Thyroid gland (tissue), 4 donors: Measurements from ENCODE around the gene ZDHHC11B. TPM values are rescaled to one million over a fixed set of nuclear protein-coding genes. Genes with fewer than 3 reads are reported as not detected.

Experiments used
- DNase-seq, 2 donors: peaks; one replicate each; pipeline ENCODE4 v3.0.0-alpha.2; 2019
- H3K27ac ChIP-seq, 3 donors: fragments of 200-600 bp; sonication (generic); 1 replicate in 2 of 3; 2 replicates in 1 of 3; pipeline ENCODE4 v1.5.1; 2016 to 2019; ENCODE audit warnings: mild to moderate bottlenecking in 1 of 3, moderate library complexity in 1 of 3
- H3K27me3 ChIP-seq: fragments of 200-600 bp; sonication (generic); one replicate; pipeline ENCODE4 v1.5.1; 2019
- H3K36me3 ChIP-seq, 2 donors: fragments of 200-600 bp; sonication (generic); one replicate each; pipeline ENCODE4 v1.5.1; 2016 to 2019
- H3K4me1 ChIP-seq, 2 donors: fragments of 200-600 bp; sonication (generic); one replicate each; pipeline ENCODE4 v1.5.1; 2017 to 2019
- H3K4me3 ChIP-seq, 3 donors: fragments of 200-600 bp; sonication (generic); replicated peaks in 1 of 3; 1 replicate in 2 of 3; 2 replicates in 1 of 3; pipeline ENCODE4 v1.5.1; 2016; ENCODE audit warnings: mild to moderate bottlenecking in 1 of 3
- H3K9me3 ChIP-seq: fragments of 200-600 bp; sonication (generic); one replicate; pipeline ENCODE4 v1.5.1; 2017
- CTCF ChIP-seq, 6 experiments: fragments of 200-600 bp in 3 of 6; fragments of 450-650 bp in 3 of 6; sonication (generic) in 3 of 6; IDR thresholded peaks; one replicate each; pipeline ENCODE4 v1.5.1; 2016 to 2019; ENCODE audit warnings: antibody characterized with exemption in 6 of 6, mild to moderate bottlenecking in 2 of 6, inconsistent platforms in 1 of 6, moderate library complexity in 1 of 6
- POLR2A ChIP-seq, 2 donors: fragments of 450-650 bp; IDR thresholded peaks; one replicate each; pipeline ENCODE4 v1.6.1; 2017; ENCODE audit warnings: antibody characterized with exemption in 2 of 2, mild to moderate bottlenecking in 2 of 2, moderate library complexity in 1 of 2
- WGBS, 2 donors: methylation state at CpG; one replicate each; pipeline ENCODE4 v1.1.5; 2017; 5-methylcytosine and 5-hydroxymethylcytosine counted together
- intact Hi-C: fragments of 100-400 bp; cut with DNase I; formaldehyde crosslinking; loops from one replicate; pipeline ENCODE4 v1.15.1; 2023
- total RNA-seq, 4 donors: library from RNA; depleted of rRNA; stranded (reverse); fragments of >200 nt; gene quantifications; one replicate each; pipeline ENCODE4 v1.2.3, GENCODE V29; 2016

ZDHHC11B gene
- total RNA-seq, 4 donors from 2014 or later, result 1.6 to 6.8 (median 2.9) TPM

GRCh38 chr5:671459-672328 is 112.8 kb downstream of the ZDHHC11B start:
- intact Hi-C loops, result loop anchor here (2.0 to 10.0 kb wide), 2 partner anchors 103 to 233 kb away; no protein-coding TSS in a partner anchor
- TF ChIP-seq POLR2A (IDR thresholded peaks at IDR 0.05) (no peak), CTCF (IDR thresholded peaks at IDR 0.05) (peak; percentile 84 to 93 (median 90))
- Histone ChIP-seq H3K27ac (peak overlapping the region in 2 of 3 donors; percentile 39 to 64), H3K4me3 (no peak overlapping the region), H3K27me3 (no peaks in the 10 kb centered on the region), H3K9me3 (no peaks in the 10 kb centered on the region), H3K4me1 (peaks cover 24 to 42% of the 10 kb centered on the region in 2 donors), H3K36me3 (no peaks in the 10 kb centered on the region)
- peak; percentile 73 to 78 for DNase-seq
- WGBS, 2 donors, result 11 to 59% methylated on average over 5 to 14 of the region's 27 CpGs

- DNase-seq, result no peak
- TF ChIP-seq POLR2A (IDR thresholded peaks at IDR 0.05) (no peak), CTCF (IDR thresholded peaks at IDR 0.05) (no peak)
- Histone ChIP-seq H3K36me3 (no peaks in the 10 kb centered on the region), H3K27me3 (no peaks in the 10 kb centered on the region), H3K4me3 (no peak overlapping the region), H3K9me3 (no peaks in the 10 kb centered on the region), H3K4me1 (peaks cover 34 to 52% of the 10 kb centered on the region in 2 donors), H3K27ac (no peak overlapping the region)
- 78 to 84% methylated on average over 9 to 25 of the region's 33 CpGs for WGBS, 2 donors
- intact Hi-C loops, result loop anchor here (2.0 to 10.0 kb wide), 2 partner anchors 104 to 234 kb away; no protein-coding TSS in a partner anchor
Measured at GRCh38 chr5:670396-671270, 113.9 kb downstream of the ZDHHC11B start.

GRCh38 chr5:669842-670395 is 114.6 kb downstream of the ZDHHC11B start:
- DNase-seq, result no peak
- Histone ChIP-seq H3K27me3 (no peaks in the 10 kb centered on the region), H3K4me3 (no peak overlapping the region), H3K4me1 (peaks cover 40 to 59% of the 10 kb centered on the region in 2 donors), H3K36me3 (no peaks in the 10 kb centered on the region), H3K9me3 (no peaks in the 10 kb centered on the region), H3K27ac (no peak overlapping the region)
- intact Hi-C loops, result loop anchor here (2.0 to 10.0 kb wide), 2 partner anchors 105 to 235 kb away; no protein-coding TSS in a partner anchor
- TF ChIP-seq POLR2A (IDR thresholded peaks at IDR 0.05) (no peak), CTCF (IDR thresholded peaks at IDR 0.05) (no peak)
- WGBS, 2 donors, result 86 to 96% methylated on average over 5 to 7 of the region's 22 CpGs

- no peak overlapping the region for H3K4me3 ChIP-seq
- H3K27me3 ChIP-seq, result no peaks in the 10 kb centered on the region
- DNase-seq, result peak; percentile 23 to 40
- WGBS, 2 donors, result 75% methylated on average over 31 of the region's 40 CpGs; no CpG with 5 or more reads in 1 of the 2 donors
- no peaks in the 10 kb centered on the region for H3K36me3 ChIP-seq
- H3K27ac ChIP-seq, result peak overlapping the region in 1 of 3 donors; percentile 43
- H3K4me1 ChIP-seq, result peaks cover 40 to 61% of the 10 kb centered on the region in 2 donors
- TF ChIP-seq CTCF (IDR thresholded peaks at IDR 0.05), result peak; percentile 13 to 57 (median 34)
- no peak for TF ChIP-seq POLR2A (IDR thresholded peaks at IDR 0.05)
- intact Hi-C loops, result no loop called here
- H3K9me3 ChIP-seq, result no peaks in the 10 kb centered on the region
Measured at GRCh38 chr5:669111-669841, 115.3 kb downstream of the ZDHHC11B start.
